Erythroblast (primary cell): Measurements from ENCODE around the gene RXRG.
A peak's percentile ranks its signal among the peaks of the same experiment; 100 is the strongest.

ENCODE experiments used
- DNase-seq, 2 experiments: peaks; one replicate each; lab custom pipeline; 2025; lab: John Stamatoyannopoulos, UW
- GATA1 ChIP-seq: IDR thresholded peaks from 2 replicates; pipeline ENCODE4 v1.6.1; 2011; ENCODE audit warnings: low read depth, mild to moderate bottlenecking, control low read depth, low read length, moderate library complexity
- POLR2A ChIP-seq: IDR thresholded peaks from 2 replicates; pipeline ENCODE4 v1.6.1; 2011; ENCODE audit warnings: mild to moderate bottlenecking, low read length

RXRG gene

DNA sequence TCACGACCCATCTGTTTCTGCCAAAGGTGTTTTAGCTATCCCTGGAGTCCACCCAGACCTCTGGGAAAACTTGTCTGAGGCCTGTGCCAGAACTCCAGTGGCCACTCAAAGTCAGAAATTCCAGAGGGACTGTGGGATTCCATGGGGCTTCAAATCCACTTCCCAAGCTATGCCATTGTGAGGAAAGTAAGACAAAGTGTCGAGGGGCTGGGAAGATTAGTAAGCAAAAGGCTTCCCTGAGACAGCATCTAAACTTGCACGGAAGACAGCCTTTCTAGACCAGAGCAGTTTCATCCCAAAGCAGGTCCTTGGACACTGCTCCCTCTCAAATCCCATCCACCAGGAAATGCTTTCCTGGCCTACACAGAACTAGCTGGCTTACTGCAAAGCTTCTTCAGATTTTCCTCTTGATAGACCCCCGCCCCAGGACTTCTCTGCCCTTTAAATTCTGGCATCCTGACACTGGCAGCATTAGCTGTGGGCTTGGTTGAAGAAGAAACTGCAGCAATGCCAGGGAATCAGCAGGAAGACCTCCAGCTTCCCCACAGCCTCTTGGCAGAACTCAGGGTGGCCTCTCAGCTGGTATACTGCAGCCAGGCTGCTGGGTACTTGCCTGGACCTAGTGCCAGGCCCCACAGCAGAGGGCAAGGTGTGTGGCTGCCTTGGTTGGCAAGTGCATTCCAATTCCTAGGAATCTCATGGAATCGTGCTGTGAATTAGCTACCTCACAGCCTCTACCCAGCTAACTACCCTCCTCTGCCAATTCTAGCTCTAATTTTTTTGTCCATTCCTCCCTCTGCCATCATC lies 61.1 kb downstream of the RXRG start:
- DNase-seq = no peak
- TF ChIP-seq GATA1 (no peak), POLR2A (no peak)

DNA sequence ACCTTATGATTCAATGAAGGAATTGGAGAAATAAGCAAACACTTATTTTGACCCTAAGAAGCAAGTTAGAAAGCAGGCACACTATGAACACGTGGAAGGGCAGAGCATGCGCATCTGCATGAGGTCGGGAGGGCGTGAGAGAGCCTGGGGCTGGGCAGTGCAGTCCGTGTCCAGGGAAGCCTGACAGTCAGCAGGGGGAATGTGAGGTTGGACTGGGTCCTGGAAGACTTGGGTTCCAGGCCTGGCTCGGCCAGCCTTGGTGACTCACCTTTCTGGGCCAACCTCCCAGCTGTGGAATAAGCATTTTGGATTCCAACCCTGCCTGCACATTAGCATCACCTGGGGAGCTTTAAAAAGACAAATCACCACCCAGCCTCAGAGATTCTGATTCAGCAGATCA lies 61.9 kb downstream of the RXRG start:
- DNase-seq = no peak
- TF ChIP-seq POLR2A (no peak), GATA1 (no peak)

DNA sequence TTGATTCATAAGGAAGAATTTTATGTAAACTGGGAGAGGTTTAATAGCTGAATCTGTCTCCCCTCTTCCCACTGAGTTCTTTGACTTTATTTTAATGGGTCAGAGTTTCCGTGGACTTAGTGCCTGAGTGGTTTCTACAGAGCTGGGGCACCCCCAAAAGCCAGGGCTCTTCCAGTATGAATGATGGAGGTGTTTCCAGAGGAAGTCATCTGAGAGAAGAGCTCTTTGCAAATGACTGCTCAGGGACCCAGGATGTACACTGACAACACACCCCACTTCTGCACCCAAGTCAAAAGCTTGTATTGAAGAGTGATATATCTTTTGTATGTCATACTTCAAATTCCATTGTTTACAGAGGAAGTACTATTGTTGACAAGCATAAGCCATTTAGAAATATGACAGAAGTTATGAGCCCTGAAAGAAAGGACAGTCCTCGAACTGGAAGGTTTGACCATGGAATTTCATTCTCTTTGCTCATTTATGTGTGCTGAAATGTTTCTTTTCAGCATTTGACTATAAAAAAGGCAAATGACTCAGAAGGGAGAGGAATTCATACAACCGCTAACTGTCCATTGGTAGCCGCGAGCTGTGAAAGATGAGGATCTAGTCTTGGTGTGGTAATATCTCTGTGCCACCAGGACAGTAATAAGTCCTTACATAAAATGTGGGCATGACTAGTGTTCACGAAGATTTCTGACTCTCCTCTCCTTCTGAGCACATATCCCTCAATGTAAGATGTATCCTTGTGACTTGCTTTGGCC lies 63.0 kb downstream of the RXRG start:
- no peak for TF ChIP-seq POLR2A
- no peak for TF ChIP-seq GATA1
- DNase-seq = no peak

DNA sequence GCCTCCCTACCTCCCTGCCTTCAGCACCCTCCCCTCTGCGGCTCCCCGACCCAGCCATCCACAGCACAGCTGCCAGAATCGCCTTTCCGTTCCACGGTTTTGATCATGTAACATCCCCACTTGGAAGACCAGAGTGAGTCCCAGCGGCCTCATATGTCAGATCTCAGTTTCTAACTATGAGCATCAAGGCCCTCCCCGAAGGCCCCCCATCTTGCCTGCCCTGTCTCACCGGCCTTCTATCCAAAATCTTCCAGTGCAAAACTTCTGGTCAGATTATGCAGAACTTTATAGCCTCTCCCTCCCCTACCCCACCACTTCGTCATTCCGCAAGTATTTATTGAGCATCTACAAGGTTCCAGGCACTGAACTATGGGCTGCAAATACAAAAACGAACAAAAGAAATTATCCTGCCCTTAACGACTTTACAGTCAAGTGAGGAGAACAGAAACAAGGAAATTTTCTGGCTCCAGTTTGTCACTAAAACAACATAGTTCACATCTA lies 68.1 kb downstream of the RXRG start:
- no peak for DNase-seq
- TF ChIP-seq POLR2A (no peak), GATA1 (no peak)

DNA sequence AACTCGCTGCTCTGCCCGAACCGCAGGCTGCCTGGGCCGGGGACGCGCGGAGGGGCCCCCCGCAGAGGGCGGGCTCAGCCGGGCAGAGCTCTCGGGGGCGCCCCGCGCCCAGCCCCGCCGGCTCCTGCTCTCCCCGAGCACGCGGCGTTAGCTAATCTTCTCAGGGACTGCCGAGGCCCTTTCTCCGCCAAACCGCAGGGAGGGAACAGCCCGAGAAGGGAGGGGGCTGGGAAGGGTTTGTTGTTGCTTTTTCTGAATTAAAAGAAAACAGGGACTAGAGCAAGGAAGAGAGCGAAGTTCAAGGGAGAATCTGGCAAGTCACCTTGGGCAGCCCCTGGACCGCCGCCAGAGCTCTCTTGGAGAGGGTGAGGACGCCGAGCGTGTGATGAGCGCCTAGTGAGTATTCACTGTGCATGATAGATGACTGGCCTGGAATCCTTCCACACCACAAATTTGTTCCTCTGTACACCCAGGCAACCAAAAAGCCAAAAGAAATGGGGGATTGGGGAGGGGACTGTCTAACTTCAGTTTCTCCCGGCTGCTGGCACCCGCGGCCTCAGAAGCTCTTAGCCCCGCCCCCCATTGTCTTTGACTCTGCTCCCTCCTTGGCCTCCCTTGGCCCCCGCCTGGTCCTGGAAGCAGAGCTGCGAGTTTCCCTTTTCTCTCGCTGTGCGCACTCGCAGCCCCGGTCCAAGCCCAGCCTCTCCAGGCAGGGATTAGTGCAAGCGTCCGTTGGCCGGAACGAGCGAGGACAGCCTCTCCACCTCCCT lies 68.7 kb downstream of the RXRG start:
- peak; percentile 7 to 26 for DNase-seq
- TF ChIP-seq GATA1 (no peak), POLR2A (no peak)

DNA sequence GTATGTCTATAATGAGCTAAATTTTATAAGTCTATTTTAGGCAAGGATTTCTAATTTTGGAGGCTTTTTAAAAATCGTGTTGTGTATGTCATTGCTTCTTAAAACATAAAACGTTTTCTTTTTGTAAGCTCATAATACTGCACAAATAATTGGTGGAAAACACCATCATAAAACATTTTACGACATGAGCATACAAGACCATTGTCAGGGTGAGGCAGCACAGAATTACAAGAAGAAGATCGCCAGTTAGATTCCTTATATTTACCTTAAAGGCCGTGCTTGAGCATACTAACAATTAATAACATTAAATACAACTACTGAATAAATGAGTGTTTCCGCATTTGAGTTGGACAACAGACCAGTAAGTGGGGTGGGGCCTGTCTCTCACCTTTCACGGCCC lies 69.3 kb downstream of the RXRG start:
- TF ChIP-seq POLR2A (no peak), GATA1 (no peak)
- DNase-seq = no peak

DNA sequence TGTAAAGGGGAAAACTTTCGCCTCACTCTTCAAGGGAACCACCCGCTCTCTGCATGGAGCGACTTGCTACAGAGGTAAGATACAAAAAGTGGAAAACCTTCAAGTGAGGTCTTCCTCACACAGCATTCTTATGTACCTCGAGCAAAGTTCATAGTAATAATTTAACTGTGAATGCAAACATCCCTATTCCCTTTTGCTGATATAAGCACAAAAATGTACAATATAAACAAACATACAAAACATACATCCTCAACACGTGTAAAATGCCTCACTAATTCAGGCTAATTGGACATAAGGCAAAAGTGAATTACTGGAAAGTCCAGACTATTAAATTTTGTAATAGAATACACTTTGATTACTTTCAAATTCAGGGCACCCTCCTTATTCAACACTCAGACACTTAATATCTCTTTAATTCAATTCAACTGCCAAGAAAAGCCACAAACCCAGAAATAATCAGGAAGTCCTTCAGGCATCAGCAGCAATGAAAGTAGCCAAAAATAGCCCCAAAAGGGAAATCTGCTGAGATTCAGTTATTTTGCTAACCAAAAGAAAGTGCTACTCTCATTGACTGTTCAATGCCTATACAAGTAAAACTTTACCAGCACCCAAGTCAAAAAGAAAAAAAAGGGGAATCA lies 73.2 kb downstream of the RXRG start:
- no peak for DNase-seq
- TF ChIP-seq GATA1 (no peak), POLR2A (no peak)

DNA sequence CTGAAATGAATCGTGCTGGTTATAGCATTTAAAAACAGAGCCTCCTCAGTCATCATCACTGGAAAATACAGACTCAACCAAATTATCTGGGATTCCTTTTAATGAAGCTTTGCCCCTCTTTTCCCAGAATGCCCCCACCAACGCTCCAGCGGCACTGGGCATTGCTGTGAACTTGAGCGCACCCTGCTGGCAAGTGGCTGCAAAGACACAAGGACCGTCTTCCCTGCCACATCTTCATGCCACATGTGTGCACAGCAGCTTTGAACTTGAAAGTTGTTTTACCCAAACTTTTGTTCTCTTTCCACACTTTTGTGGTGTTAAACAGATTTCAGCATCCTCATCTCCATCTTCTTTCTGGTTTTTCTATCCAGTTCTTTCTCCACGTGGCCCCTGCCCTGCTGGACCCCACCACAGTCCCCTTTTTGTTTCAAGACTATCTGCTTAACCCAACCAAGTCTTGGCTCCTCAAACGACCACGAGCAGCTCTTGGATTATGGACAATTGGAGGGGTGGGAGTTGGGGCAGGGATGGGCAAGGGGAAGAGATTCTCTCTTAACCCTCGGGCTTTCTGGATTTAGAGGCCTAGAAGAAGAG lies 75.6 kb downstream of the RXRG start:
- TF ChIP-seq POLR2A (no peak), GATA1 (no peak)
- peak; percentile 37 to 64 for DNase-seq

DNA sequence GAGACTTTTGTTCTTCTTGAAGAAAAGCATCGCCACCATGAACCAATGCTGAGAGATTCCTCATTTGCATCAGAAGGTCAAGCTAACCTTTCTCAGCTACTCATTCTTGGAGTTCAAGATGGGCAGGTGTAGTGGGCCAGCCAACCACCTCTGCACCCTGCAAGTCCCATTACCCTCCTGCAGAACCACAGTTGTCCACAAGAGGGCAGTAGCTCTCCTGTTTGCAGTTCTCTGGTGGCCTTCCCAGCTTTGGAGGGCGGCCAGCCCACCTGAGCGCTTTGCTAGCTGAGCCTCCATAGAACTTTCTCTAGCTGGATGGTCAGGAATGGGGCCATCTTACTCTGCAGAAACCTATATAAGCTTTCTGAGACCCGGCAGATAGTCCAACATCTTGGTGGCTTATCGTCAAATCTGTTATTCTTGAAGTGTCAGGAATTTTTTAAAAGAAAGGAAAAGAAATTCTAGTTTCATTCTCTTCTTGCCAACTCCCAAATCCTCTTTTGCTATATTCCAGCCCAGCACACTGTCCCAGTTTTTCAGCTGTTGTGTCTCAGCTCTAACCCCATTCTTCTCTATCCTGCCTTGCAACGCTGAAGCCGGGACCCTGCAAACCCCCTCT lies 77.4 kb downstream of the RXRG start:
- peak; percentile 60 to 81 for DNase-seq
- TF ChIP-seq GATA1 (no peak), POLR2A (no peak)

DNA sequence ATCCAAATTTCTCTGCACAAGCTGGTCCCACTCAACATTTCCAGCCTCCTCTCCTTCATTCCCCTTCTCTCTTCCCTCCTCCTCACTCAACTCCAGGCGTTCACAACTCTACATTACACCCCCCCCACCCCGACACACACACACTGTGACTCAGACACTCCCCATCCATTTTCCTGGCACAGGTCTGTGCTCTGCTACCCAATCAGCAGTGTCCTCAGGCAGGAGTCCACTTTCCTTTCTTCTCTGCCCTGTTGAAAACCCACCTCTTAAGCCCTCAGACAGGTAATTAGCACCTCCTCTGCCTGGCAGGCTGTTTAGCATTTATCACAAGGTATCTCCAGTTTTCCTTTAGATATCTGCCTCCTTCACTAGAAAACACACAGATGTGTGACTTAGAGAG lies 79.6 kb downstream of the RXRG start:
- no peak for DNase-seq
- no peak for TF ChIP-seq POLR2A
- no peak for TF ChIP-seq GATA1

DNA sequence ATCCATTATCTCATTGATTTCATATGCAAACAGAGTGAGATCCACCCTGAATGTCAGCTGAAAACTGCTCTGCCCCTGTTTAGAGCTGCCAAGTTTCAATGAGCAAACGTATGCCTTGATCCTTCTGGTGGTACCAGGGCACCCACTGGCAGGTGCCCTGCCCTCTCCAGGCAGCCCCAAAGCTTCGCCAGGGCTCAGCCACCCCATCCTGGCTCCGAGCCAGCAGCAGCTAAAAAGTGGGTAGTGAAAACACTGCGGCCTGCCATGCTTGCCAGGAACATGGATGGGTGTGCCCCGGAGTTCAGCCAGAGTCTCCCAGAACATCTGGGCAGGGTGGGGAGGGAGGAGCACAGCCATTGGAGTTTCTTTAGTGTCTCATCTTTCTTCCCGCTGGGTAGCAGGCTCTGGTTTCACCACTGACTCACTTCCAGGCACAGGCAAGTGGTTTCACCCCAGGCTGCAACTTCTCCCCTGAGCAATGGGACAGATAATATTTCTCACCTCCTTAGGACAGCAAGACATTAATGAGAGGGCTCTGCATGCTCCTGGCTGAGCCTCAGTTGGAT lies 80.3 kb downstream of the RXRG start:
- no peak for DNase-seq
- TF ChIP-seq GATA1 (no peak), POLR2A (no peak)

DNA sequence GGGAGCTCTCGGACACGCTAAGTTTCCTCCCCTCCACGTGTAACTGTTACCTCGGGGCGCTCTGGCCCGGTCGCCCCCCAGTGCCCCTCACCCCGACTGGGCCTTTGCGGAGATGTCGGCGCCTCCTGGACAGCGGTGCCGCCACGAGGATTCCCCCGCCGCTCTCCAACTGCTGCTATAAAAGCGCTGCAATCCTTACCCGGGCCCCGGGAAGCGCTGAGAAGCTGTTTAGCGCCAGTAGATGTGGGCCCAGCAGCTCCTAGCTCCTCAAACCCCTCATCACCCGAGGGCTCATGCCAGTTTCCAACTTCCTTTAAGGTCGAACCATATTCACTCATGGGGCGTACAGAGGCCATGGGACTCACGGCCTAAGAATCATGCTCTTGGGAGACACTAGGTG lies 88.0 kb downstream of the RXRG start:
- no peak for DNase-seq
- TF ChIP-seq POLR2A (no peak), GATA1 (no peak)
